Heart right ventricle (tissue), 16 donors: ENCODE results near the gene ZNF487. TPM values are rescaled to one million over a fixed set of nuclear protein-coding genes. Genes with fewer than 3 reads are reported as not detected.

Experiments used
- ATAC-seq, 8 donors: fragments of 200-7000 bp; cut with Tn5 transposase; one replicate each; pipeline ENCODE4 v1.9.1; 2020; ENCODE audit warnings: mild to moderate bottlenecking in 8 of 8, moderate library complexity in 8 of 8, moderate number of reproducible peaks in 1 of 8
- DNase-seq, 2 donors: peaks; one replicate each; pipeline ENCODE4 v3.0.0-alpha.2; 2020
- H3K27ac ChIP-seq, 10 donors: fragments of 200-600 bp; sonication (generic) in 2 of 10; one replicate each; pipeline versions ENCODE4 v1.5.0 to v1.8.0; 2020 to 2022; ENCODE audit warnings: mild to moderate bottlenecking in 3 of 10
- H3K27me3 ChIP-seq, 7 donors: fragments of 200-600 bp; one replicate each; pipeline ENCODE4 v1.8.0; 2021 to 2022; ENCODE audit warnings: mild to moderate bottlenecking in 2 of 7
- H3K36me3 ChIP-seq, 9 donors: fragments of 200-600 bp; sonication (generic) in 1 of 9; one replicate each; pipeline versions ENCODE4 v1.5.0 to v1.8.0; 2020 to 2022; ENCODE audit warnings: mild to moderate bottlenecking in 2 of 9
- H3K4me1 ChIP-seq, 9 donors: fragments of 200-600 bp; sonication (generic) in 1 of 9; one replicate each; pipeline versions ENCODE4 v1.5.0 to v1.8.0; 2020 to 2022; ENCODE audit warnings: mild to moderate bottlenecking in 4 of 9
- H3K4me3 ChIP-seq, 10 donors: fragments of 200-600 bp; sonication (generic) in 2 of 10; one replicate each; pipeline versions ENCODE4 v1.5.0 to v1.8.0; 2020 to 2022; ENCODE audit warnings: mild to moderate bottlenecking in 7 of 10, moderate library complexity in 2 of 10
- H3K9me3 ChIP-seq, 11 donors: fragments of 200-600 bp in 10 of 11; sonication (generic) in 2 of 11; one replicate each; pipeline versions ENCODE4 v1.5.0 to v1.8.0; 2013 to 2022; ENCODE audit warnings: mild to moderate bottlenecking in 2 of 11, control low read depth in 1 of 11, moderate library complexity in 1 of 11
- CTCF ChIP-seq, 9 donors: fragments of 200-600 bp; sonication (generic) in 2 of 9; IDR thresholded peaks; one replicate each; pipeline versions ENCODE4 v1.5.0 to v1.8.0; 2021 to 2022; ENCODE audit warnings: antibody characterized with exemption in 9 of 9, mild to moderate bottlenecking in 5 of 9, moderate library complexity in 1 of 9
- WGBS, 2 donors: extraction: QIAGEN DNeasy Blood & Tissue Kit; methylation state at CpG; one replicate each; pipeline ENCODE4 v1.1.7; 2013; ENCODE audit warnings: inconsistent platforms in 1 of 2; 5-methylcytosine and 5-hydroxymethylcytosine counted together
- intact Hi-C, 10 donors: fragments of 100-400 bp; cut with DNase I; formaldehyde crosslinking; loops; one replicate each; pipeline versions ENCODE4 v1.11.1 to v1.14.2; 2022
- polyA plus RNA-seq, 2 donors: library from polyadenylated mRNA; stranded (reverse); fragments of 200-250 nt; gene quantifications; one replicate each; pipeline ENCODE4 v1.2.3, GENCODE V29; 2013
- total RNA-seq, 10 donors: library from RNA; stranded (reverse); fragmentation: NEBNext Ultra II Directional in 3 of 10; extraction: Animal tissue kit (Norgen Biotek cat#: 25700) in 3 of 10; gene quantifications; one replicate each; pipeline versions ENCODE4 v1.2.1 to v1.2.4, GENCODE V29; 2021 to 2023
- donor health status: Arrhythmogenic right ventricular cardiomyopathy.
- donor health status: ischemic (EF 13 %, LVEDD 7.1; RV severe dilation, severe dysfunction).
- donor health status: healthy with polysubstance abuse.
- donor health status: DM: no; HTN: yes; CAD: no.
- donor health status: DM: no; HTN: no; CAD: no.
- donor health status: ischemic (EF 25% LVEDD 6.9; RV normal size, moderate dysfunction).
- donor health status: ischemic (EF 25% LVEDD 5.7; RV mildly dilated, moderate dysfunction).
- donor health status: healthy.
- donor health status: DM: yes; HTN: yes; CAD: no.
- donor health status: Ischemic cardiomyopathy.
- donor health status: ischemic (EF 35%, LVEDD 5.7; RV mildly dilated, moderate dysfunction).
- donor health status: nonischemic (EF 11% LVEDD 7.7; RV severe dilation, severe dysfunction).
- donor health status: DM: yes; HTN: yes; CAD: no.
- donor health status: PGD.
- donor health status: ischemic (EF 29% LVEDD 5.4; RV normal size, mild dysfunction).
- donor health status: nonischemic (EF 23%, LVEDD 6.1; RV moderate dilation, normal function).

ZNF487 gene
- total and polyA plus RNA-seq, 12 donors, result 1.6 to 4.3 (median 2.4) TPM

GRCh38 chr10:43396061-43396927 is 40.6 kb upstream of the ZNF487 start:
- DNase-seq (peak; percentile 86), ATAC-seq (peak; percentile 91 to 97 (median 94))
- H3K4me3 ChIP-seq, result peak overlapping the region; percentile 48 to 85 (median 74)
- no peaks in the 10 kb centered on the region for H3K9me3 ChIP-seq
- peaks cover 9 to 84% (median 54%) of the 10 kb centered on the region in 9 donors for H3K4me1 ChIP-seq
- intact Hi-C loops, result loop anchor here in 4 of 10 donors (2.0 to 5.0 kb wide), 3 partner anchors 25 to 41 kb away; partner anchors contain the start of gene ZNF487 (in 4 of the 4)
- 1 to 3% methylated on average over 65 to 70 of the region's 71 CpGs for WGBS, 2 donors
- peak overlapping the region; percentile 94 to 99 (median 98) for H3K27ac ChIP-seq
- H3K27me3 ChIP-seq, result no peaks in the 10 kb centered on the region
- no peak for TF ChIP-seq CTCF (IDR thresholded peaks at IDR 0.05)
- peaks cover 0 to 72% (median 30%) of the 10 kb centered on the region in 9 donors for H3K36me3 ChIP-seq

DNA sequence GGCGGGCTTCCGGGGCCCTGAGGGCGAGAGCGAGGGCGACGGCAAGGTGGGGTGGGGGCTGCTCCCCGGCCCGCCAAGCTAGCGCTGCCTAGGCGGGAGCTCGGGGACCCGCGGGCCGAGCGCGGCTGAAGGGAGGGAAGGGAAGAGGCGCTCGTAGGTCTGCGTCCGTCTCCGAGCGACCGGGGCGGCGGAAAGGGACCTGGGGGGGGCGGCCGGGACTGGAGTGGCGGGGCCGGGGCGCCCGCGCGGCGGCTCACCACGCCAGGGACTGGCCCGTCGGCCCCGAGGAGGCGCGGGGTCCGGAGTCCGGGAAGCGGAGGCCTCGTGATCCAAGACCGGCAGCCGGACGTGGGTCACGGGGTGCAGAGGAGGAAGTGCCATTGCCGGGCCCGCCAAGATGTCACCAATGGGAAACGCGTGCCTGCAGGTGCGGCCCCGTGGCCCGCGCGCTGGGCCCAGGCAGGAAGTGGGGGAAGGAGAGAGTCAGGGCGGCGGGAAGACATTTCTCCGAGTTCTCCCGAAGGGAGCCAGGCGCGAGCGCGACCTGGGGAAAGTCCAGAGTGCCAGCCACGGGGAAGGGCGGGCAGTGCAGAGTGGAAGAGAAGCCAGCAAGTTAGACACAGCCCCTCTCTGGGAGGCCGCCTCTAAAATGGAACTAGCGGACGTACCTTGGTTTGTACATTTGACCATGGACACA is 39.8 kb upstream of the ZNF487 start:
- intact Hi-C loops, result loop anchor here in 5 of 10 donors (1.0 to 5.0 kb wide), 4 partner anchors 10 to 40 kb away; partner anchors contain the start of gene ZNF487 (in 4 of the 5)
- Histone ChIP-seq H3K27me3 (no peaks in the 10 kb centered on the region), H3K4me1 (peaks cover 9 to 85% (median 62%) of the 10 kb centered on the region in 9 donors), H3K4me3 (peak overlapping the region; percentile 48 to 85 (median 74)), H3K27ac (peak overlapping the region; percentile 94 to 99 (median 98)), H3K9me3 (no peaks in the 10 kb centered on the region), H3K36me3 (peaks cover 0 to 71% (median 23%) of the 10 kb centered on the region in 9 donors)
- no peak for TF ChIP-seq CTCF (IDR thresholded peaks at IDR 0.05)
- 0 to 1% methylated on average over 54 to 69 of the region's 70 CpGs for WGBS, 2 donors
- ATAC-seq, result peak; percentile 90 to 93 (median 91)
- DNase-seq, result peak; percentile 88 to 91

GRCh38 chr10:43398939-43399319 is 38.0 kb upstream of the ZNF487 start:
- no peaks in the 10 kb centered on the region for H3K27me3 ChIP-seq
- H3K36me3 ChIP-seq, result peaks cover 0 to 68% (median 5%) of the 10 kb centered on the region in 9 donors
- DNase-seq (no peak), ATAC-seq (no peak)
- H3K9me3 ChIP-seq, result no peaks in the 10 kb centered on the region
- H3K4me1 ChIP-seq, result peaks cover 9 to 93% (median 75%) of the 10 kb centered on the region in 9 donors
- intact Hi-C loops, result loop anchor here in 3 of 10 donors (5.0 kb wide), 1 partner anchor 38 kb away; the partner anchor contains the start of gene ZNF487 (in 3 of the 3)
- H3K27ac ChIP-seq, result peak overlapping the region in 1 of 10 donors; percentile 98
- 64 to 73% methylated on average over 2 of the region's 2 CpGs for WGBS, 2 donors
- H3K4me3 ChIP-seq, result no peak overlapping the region
- no peak for TF ChIP-seq CTCF (IDR thresholded peaks at IDR 0.05)
